GM23248 (cell line): Measurements from ENCODE around the gene IMP3.

ENCODE experiments used
- EZH2 ChIP-seq: fragments of 200-600 bp; sonication (generic); IDR thresholded peaks from 2 replicates; pipeline ENCODE4 v1.6.1; 2018; ENCODE audit warnings: antibody characterized with exemption, mild to moderate bottlenecking; ENCODE audit not compliant: insufficient read depth, poor library complexity, severe bottlenecking
- EZH2phosphoT487 ChIP-seq: fragments of 200-600 bp; sonication (generic); IDR thresholded peaks from 2 replicates; pipeline ENCODE4 v1.6.1; 2018; ENCODE audit warnings: antibody characterized with exemption, moderate library complexity, mild to moderate bottlenecking, low read depth; ENCODE audit not compliant: insufficient read depth

GRCh38 chr15:75688278-75688557 is 48.2 kb upstream of the IMP3 start:
- TF ChIP-seq EZH2phosphoT487 (no peak), EZH2 (no peak)
